Amniotic epithelial cell (primary cell): Measurements from ENCODE around the gene BACH2.

ENCODE experiments used
- DNase-seq: peaks from one replicate; pipeline ENCODE4 v3.0.0-alpha.2; 2010; ENCODE audit warnings: low read depth

The BACH2 gene

DNA sequence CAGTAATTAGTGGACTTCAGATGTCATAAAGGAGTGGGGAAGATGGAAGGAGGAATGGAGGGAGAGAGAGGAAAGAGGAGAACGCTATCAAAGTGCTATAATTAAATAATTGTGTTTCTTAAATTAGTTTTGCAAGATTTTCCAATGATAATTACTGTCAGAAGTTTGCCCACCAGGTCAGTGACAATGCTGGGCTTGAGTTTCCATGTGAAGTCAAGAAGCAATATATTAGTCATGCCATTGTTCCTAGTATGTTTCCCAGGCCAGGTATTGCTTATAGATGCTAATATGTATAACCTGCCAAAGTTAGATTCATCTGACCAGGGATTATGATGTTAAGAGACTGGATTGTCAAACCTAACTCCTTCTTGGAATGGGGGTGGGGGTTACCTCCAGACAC is 270.4 kb downstream of the BACH2 start:
- DNase-seq: no peak

DNA sequence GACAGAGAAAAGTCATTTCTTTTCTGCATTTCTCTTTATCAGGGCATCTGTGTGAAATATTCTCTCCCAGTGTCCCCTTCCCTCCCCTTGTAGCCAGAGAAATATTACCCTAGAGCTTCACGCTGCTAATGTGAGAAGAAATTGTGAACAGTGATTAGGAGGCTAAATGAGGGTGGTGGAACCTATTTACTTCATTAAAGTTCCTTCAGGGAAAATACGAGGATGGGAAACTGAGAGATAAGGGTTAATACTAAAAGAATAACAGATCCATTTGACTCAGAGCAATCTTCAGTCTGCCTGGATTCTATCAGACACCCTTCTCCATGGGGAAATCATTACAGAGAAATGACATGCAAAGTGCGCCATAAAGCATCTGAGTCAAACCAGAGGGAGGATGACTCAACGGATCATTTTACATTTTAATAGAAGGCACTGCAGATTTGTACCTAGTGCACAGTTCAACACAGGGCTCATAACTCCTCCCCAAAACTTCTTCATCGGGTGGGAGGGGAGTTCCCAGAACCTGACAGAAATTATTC is 271.1 kb downstream of the BACH2 start:
- DNase-seq: peak; percentile 95

DNA sequence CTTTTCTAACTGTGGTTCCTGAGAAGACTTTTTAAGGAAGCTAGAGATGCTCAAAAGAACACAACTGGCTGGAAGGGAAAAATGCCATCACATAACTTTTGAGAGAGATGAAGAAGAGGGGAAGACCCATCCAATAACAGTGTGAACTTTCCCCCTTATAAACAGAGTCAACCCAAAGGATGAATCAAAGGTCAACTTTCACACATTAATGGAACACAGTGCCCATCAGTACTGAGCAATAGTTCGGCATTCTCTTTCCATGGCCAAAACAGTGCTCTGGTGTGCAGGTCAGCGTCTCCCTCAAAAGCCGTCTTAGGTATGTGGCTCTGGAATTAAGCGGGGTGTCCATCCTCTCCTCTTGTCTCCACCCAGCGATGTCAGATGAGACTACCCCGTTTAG is 272.0 kb downstream of the BACH2 start:
- no peak for DNase-seq

DNA sequence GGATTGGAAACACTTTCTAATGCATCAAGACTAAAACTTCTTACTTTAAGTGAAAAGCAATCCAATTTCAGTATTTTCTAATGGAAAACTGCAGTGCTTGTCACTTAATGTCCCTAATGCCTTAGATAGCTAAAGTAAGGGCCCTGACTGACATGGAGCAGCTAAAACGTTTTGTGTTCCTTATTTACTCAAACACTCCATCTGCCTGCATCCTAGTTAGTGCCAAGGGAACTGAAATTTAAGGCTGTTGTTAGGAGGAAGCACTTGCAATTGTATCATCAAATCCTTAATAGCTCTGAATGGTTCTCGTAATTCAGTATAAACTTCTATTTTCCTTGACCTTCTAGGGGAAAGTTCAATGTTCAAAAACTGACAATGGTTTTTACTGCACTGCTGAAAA is 274.9 kb downstream of the BACH2 start:
- no peak for DNase-seq

DNA sequence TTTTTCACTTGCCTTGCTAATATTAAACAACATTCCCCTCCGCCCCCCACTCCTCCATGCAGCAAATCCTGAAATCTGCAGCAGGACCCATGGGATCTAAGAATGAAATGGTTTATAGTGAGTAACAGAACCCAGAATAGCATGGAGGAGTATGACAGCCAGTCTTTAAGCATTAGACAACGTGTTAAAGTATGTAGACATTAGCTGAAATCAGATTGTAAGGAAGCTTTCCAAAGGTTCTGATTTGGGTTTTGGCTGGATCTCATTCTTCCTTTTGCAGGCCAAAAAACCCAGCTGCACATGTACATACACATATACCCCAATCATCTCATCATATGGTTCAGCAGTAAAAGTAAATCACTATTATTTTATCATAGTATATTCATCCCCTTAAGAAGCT is 275.9 kb downstream of the BACH2 start:
- no peak for DNase-seq

DNA sequence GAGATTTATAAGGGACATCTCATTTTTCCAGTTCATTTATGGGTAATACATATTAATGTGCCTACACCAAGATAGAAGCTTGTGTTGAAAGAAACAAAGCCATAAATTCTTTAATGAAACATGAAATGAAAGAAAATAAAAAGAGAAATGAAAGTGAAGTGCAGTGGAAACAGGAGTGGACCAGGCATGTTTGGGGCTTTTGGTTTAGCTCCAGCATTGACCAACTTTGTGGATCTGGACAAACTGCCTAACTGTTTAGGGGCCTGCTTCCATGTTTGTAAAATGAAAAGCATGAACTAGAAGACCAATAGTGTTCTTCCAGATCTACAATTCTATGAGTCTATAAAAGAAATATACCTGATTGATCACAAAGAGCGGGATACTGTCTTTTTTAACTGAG is 277.4 kb downstream of the BACH2 start:
- no peak for DNase-seq

DNA sequence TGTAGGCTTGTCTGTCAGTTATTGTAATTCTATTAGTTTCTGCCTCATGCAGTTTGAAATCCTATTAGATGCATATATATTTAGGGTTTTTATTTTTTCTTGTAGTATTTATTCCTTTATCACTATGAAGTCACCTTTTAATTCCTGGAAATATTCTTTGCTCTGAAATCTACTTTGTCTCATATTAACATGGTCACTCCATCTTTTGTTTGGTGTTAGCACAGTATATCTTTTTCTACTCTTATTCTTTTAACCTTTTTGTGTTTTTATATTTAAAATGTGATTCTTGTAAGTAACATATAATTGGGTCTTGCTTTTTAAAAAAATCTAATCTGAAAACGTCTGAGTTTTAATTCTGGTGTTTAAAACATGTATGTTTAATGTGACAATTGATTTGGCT is 280.8 kb downstream of the BACH2 start:
- DNase-seq: no peak

DNA sequence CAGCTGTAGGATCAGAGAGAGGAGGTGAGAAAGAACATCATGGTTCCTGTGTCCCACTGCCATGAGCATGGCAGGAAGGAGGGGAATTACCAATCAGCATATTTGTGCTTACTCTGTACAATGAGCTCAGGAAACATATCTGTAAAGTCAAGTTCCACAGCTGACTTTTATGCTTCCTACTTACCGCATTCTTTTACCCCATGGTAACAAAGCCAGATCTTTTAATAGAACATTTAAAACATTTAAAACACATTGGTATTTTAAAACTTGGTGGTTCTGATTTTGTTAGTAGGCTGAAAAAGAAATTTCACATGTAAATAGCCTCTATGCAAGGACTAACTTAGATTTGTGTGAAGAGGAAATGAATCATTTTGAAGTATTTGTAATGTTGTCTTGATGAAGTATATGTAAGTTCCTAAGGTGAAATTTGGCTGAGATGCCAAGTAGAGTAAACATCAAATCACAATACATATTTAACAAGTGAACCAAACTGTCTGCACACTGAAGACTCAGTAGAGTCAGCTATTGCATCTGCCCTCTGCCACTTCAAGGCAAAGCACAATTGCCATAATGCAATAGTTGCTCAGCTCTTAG is 287.6 kb downstream of the BACH2 start:
- peak; percentile 61 for DNase-seq

DNA sequence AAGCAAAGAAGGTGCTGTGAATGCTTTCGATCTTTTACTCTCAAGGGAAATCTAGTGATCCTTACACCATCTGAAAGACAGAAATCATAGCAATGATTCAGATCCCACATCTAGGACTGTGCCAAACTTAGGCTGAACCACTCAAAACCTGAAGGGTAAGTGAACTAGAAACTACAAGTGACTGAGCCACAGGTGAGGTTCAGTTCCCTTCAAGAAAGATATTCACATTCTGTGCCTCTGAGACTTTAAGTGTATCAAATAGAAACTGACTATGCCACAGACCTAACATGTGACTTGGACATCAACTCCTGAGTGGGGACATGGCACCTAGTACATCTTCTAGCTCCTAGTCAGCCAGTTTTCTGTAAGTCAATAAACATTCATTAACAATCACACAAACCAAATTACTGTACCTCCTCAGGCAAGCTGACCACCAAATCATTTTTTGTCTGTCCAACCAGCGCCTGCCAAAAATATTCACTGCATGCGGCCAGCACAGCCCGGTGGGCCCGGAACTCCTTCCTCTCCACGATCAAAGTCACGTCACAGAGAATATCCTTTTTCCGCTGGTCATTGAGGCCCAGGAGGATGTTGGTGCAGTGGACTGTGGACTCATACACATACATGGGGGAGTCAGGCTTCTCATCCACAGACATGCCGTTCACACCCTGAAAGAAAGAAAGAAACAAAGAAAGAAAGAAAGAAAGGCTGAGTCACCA is 288.3 kb downstream of the BACH2 start:
- DNase-seq: no peak

DNA sequence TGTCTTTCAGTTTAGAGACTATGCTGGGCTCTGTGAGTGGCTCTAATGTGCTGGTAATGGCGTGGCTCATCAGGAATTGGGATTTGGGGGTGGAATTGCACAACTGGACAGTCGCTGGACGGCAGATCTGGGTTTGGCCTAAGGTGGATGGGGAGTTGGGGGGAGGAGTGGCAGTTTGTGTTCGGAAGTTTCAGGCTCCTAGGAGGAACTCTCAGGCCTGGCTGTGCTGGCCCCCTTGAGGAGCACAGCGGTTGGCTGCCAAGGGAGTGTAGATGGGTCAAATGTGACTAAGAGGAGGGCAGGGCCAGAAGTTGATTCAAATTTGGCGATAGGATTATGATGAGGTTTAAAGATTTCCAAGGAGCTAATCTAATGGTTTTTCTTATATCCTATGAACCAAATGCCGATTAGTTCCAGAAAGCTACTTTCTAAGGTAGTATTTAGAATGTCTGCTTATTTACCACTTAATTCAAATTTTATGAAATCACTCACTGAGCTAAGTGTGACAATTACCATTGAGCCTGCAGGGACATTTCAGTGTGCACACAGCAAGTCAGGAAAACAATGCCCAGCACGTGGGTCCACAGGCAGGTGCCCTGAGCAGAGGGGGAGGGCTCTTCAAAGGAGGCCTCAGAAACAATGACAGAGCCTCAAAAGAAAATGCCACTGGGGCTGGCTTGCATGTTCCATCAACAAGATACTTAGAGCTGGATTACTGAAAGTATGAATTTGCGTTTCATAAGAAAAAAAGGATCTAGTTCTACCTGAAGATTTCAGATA is 291.4 kb downstream of the BACH2 start:
- no peak for DNase-seq

DNA sequence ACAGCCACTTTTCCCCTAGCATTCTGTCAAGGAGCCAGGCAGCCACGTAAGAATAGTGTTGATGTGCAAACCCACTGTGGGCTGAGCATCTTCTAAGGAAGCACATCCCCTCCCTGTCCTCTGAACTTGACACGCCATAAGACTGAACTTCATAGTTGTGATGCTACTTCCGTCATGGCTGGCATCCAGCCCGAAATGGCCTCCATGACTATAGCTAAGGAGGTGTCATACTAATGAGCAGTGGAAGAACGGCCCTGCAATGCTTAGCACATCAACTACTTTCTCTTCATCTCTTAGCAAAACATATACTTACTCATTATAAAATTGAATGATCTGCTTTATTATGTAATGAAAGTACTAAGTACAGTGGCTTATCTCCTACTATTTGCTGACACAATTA is 292.1 kb downstream of the BACH2 start:
- no peak for DNase-seq

DNA sequence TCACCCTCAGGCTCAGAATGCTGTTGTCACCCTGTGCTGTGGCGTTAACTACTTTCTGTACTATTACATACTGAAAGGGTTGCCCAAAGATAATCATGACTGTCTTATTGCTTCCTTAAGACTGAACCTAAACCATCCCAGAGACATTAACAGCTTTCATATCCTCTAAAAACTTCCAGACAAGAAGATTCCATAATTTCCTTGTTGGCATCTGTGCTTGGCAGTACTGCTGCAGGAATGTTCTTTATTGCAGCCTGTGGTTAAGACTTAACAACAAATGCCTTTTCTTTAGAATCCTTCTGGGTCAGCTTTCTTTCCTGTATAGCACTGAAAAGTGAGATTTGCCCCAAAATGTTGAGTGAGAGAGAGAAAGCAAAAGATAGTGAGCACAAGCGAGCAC is 292.7 kb downstream of the BACH2 start:
- peak; percentile 62 for DNase-seq

DNA sequence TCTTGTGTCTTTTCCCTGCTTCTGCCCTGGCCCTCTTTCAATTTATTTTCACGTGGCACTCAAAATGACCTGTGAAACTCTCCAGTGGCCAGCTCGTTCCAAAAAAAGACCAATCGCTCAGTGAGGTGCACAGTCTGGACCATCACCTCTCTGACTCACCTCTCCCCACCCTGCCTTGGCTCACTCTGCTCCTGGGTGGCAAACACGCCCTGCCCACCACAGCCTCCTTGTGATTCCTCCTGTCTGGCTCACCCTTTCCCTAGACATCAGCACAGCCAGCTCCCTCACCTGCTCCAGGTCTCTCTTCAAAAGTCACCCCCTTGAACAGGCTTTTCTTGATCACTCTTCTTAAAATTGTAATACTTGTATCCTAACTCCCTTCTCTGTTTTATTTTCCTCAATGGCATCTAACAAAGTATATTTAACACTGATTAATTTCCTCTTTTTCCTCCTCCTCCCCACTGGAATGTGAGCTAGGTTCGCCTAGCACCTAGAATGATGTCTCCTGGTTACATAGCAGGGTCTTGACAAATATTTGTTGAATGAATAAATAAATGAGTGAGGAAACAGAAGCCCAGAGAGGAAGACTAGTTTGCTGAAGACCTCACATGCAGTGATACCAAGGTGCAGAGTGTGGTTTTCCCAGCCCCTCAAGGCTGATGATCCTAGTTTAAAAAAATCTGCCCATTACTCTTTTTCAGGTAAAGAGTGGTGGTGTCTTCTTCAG is 293.4 kb downstream of the BACH2 start:
- DNase-seq: peak; percentile 43

DNA sequence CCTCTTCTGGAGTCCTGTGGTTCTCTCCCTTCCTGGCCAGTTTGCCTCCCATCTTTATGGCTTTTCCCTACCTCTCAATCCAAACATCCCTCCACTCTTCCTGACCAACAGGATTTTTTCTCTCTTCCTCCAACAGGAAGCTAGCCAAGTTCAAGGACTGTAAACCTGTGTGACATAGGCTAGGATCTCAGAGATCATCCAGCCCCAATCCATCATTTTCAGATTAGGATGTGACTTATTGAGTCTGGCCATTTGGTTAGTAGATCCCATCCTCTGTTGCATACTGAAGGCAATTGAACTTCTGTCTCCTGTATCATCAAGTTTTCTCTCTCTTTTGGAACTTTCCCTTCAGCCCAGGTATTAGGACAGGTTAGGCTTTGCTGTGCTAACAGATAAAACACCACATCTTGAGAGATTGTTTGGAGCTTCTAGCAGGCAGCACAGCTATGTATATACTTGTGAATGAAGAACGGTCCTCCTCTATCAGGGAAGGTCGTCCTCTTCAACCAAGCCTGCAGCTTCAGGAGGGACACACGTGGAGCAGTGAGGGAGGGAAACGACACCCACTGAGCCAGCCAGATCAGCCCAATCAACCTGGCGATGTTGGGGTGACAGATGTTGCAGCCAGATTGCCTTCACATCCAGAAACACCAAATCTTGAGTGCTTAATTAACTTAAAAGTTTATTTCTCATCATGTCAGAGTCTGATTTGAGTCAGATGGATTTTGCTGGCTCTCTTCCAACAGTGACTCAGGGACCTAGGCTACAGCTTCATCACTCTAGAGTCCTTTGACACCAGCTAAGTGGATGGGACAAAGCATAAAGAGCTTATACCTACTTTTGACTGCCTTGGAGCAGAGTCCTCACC is 295.5 kb downstream of the BACH2 start:
- no peak for DNase-seq

DNA sequence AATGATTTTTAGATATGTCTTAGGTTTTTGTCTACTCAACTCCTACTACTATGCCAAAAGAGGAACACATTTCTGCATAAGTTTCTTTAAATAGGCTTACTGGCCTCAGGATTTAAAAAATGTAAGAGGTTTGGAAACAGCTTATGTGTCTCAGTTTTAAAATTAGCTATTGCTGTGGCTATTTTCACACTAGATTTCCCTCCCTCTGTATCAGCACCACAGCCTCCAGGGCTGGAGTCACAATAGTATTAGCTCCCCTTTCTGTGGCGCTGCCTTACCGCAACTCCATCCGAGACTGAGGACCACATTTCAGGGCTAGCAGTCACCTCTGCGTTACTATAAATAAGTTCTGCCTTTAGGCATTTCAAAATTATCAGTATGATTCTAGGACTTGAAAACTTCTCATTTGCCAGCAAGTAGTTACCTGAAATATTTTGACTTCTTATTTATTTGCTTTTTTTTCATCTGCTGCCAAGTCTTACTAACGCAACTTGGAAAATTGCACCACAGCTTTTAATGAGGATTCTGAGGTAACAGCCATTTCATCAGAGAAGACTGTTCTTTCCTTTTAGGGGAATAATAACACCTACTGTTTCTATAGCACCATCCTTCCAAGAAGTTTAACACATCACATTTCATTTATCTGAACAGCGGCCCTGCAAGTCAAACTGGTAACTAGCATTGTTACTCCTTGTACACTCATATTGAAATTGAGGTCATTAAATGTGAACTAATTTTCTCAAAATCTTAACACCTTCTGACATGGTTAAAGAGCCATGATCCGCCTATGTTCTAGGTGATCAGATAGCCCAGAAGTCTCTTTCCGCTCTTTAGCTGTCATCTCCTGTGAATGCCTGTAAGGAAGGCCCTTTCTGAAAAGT is 296.5 kb downstream of the BACH2 start:
- peak; percentile 27 for DNase-seq

DNA sequence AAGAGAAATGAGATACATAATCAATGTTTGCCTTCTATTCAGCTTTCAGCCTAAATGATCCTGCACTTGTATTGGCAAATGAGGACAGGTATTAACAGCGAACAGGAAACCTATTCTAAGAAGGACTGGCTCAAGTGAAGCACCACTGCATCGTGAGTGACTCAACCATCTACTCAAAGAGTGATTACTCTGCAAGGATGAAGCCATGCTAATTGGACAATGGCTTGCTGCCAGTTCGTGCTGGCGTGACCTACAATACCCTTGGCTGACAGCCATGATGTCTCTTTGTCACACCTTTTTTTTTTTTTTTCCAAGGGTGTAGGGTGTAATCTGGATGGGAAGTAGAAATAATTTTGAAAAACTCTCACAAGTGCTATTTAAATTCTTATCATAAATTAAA is 297.5 kb downstream of the BACH2 start:
- peak; percentile 23 for DNase-seq

DNA sequence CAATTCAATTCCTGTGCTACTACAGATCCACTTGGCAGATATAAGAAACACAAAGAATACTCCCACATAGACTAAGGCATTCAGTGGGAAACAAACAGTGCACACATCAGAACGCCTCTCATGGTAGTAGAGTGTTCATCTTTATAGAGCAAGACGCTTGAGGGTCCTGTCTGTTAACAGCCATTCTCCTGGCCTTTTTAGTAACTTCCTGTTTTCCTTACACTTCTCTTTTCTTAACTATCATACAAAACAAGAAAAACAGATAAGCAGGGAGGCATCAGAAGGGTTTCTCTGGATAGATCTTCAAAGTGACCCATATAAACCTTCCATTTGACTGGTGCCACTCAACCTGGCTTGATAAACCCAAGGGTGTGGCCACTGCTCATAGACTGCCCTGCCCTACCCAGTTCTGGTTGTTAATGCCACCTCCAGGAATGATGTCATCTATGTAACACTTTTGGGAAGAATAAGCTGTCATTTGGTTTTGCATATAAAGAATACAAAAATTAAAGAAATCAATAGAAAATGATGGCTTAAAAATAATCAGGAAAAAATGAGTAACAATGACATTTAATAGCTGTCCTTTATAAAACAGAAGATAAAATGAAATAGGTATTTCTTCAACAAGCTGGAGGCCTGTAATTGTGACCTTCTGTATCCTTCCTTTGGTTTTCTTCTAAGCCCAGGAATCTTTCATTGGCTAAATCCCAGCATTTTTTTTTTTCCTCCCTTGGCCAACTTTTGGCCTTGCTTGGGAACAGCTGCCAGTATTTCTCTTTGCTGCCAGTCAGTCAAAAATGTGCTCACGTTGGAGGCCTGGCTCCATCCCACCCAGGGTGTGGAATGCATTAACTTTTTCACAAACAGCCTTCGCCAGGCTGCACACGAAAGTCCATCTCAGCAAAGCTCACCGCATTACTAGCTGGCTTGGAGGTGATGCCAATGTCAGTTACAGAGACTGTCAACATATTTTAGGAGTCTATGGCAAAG is 298.9 kb downstream of the BACH2 start:
- peak; percentile 79 for DNase-seq

DNA sequence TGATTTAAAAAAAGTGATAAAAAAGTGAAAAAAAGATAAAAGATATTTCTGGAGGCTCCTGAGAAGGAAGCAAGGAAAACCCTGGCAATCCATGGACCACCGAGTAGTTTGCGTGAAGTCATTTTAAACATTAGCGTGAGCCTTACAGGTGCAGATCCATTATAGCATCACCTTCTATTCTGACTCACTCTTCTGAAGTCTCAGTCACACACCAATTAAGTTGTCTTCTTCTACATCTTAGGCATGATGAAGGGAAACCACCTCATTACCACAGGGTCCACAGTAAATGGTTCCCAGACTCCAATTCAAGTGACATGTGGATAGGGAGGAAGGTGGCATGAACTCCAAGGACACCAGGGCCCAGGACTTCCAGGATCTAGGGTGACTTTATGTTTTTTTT is 303.2 kb downstream of the BACH2 start:
- DNase-seq: no peak

DNA sequence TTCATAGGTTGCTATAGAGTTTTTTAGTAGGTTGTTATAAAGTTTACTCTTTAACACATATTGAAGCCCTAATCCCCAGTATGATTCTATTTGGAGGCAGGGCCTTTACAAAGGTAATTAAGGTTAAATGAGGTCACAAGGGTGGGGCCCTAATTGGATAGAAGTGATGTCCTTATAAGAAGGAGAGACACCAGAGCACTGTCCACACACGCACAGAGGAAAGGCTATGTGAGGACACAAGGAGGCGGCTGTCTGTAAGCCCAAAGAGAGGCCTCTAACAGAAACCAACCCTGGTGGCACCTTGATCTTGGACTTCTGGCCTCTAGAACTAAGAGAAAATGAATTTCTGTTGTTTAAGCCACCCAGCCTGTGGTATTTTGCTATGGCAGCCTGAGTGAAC is 303.8 kb downstream of the BACH2 start:
- DNase-seq: no peak
